Activated T-cell treated with anti-CD3 and anti-CD28 coated beads for 24 hours (primary cell): Measurements from ENCODE around the gene DIP2C.
"Not testable (repeated sequence)": the region's sequence is repeated elsewhere in the genome, so short reads cannot be mapped to it uniquely, and the experiment has no call there.

ENCODE experiments used
- DNase-seq: peaks from one replicate; pipeline ENCODE4 v3.0.0-alpha.2; 2020; ENCODE audit warnings: low read depth

Gene DIP2C

DNA sequence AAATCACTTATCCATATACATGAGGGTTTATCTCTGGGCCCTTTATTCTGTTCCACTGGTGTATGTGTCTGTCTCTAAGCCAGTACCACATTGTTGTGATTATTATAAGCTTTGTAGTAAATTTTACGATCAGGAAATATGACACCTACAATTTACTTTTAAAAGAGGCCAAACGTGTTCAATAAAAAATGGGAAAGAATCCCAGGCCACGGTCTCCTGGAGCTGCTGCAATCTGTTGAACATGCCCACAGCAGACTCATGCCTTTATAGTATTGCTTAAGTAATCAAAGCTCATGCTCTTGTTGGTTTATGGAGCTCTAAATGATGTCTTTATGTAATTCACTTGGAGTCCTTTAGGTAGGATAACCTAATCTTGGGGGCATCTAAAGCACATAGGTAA, 281.2 kb downstream of the DIP2C start:
- DNase-seq, result no peak

DNA sequence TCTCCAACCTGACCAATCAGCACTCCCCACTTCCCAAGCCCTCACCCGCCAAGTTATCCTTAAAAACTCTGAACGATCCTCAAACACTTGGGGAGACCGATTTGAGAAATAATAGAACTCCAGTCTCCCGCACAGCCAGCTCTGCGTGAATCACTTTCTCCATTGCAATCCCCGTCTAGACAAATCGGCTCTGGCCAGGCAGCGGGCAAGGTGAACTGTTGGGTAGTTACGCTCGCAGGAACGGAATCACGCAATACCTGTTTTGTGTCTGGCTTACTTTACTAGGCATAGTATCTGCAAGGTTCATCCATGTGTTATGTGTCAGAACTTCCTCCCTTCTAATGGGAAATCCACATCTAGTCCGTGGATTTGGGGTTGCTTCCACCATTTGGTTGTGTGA, 282.5 kb downstream of the DIP2C start:
- DNase-seq, result no peak

DNA sequence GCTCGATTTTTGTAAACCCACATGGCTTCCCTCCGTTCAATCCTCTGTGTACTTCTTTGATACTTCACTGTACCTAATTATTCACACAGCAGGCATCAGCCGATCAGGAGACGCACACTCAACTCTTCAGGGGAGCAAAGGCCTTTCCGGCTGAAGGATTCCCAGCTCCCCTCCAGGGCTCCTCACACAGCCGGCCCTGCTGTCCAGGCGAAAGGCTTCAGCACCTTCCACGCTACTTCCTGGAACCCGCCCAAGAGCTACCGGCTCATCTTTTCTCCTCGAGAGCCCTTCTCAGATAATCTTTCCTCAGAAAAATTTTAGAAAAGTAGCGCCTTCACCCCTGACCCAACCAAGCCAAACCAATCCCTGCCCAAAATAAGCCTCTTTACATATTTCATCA, 283.8 kb downstream of the DIP2C start:
- DNase-seq, result no peak

DNA sequence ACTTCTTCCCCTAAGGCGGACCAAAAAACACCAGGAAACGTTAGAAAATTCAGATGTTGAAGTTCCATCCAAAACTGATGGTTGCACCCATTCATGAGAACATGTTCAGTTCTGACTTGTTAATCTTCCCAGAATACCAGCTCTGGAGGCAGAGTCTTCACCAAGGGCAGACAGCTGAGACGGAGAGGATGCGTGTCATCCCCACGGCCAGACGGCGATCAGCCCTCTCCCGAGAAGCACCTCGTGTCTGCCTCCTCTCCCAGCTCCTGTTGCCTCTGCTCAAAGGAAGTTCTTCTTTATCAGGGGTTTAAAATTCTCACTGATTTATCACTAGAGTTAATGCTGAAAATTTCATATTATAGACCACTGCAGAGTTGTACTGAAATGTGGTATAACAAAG, 284.5 kb downstream of the DIP2C start:
- no peak for DNase-seq

DNA sequence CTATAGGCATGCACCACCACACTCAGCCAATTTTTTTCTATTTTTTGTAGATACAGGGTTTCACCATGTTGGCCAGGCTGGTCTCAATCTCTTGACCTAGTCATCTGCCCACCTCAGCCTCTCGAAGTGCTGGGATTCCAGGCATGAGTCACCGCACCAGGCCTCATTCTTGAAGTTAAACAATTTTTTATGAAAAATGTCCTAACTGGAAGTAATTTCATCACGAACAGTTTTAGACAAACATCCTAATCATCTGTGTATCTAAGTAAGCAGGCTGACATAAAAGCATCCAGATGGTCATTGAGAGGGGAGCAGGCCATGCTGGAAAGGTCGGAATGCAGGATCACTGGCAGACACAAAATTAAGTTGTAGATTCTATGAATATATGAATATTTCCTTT, 285.1 kb downstream of the DIP2C start:
- no peak for DNase-seq

DNA sequence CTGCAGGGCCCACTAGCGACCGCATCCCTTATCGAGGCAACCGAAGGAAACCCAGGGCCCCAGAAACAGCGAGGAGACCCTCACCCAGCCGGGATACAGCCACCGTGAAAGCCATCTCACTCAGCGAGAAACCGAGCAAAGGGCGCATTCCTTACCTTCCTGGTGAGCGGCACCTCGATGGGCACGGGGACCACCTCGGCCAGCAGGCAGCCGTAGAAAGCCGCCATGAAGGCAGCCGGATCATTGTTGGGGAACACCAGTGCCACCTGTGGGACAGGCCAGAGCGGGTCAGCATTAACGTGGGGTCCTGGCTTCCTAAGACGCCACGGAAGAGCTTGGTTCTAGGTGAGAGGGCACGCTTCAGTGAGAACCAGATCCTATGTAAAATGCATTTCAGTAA, 290.5 kb downstream of the DIP2C start:
- no peak for DNase-seq

DNA sequence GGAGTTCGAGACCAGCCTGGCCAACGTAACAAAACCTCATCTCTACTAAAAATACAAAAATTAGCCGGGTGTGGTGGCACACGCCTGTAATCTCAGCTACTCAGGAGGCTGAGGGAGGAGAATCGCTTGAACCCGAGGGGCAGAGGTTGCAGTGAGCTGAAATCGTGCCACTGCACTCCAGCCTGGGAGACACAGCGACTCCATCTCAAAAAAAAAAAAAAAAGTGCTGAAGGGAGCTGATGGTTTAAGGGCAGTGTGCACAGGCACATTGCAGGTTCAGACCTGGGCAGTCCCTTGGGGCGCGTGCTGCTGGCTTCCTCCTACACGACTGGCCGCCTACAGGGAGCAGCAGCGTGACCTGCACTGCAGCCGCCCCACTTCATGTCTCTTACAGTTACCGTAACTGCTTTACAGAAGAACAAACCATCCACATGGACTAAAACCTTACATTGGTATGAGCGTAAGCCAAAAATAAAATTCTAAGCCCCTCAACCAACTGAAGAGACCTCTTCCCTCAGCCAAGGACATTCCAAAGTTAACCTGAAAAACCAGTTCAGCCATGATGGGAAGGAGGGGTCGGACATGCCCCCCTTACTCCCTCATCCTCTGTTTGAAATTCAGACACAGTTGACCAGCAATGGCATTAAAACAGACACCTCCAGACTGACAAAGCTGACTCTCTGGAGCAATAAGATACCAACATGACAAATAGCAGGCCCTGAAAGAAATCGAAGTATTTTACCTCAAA, 292.0 kb downstream of the DIP2C start:
- DNase-seq, result no peak

DNA sequence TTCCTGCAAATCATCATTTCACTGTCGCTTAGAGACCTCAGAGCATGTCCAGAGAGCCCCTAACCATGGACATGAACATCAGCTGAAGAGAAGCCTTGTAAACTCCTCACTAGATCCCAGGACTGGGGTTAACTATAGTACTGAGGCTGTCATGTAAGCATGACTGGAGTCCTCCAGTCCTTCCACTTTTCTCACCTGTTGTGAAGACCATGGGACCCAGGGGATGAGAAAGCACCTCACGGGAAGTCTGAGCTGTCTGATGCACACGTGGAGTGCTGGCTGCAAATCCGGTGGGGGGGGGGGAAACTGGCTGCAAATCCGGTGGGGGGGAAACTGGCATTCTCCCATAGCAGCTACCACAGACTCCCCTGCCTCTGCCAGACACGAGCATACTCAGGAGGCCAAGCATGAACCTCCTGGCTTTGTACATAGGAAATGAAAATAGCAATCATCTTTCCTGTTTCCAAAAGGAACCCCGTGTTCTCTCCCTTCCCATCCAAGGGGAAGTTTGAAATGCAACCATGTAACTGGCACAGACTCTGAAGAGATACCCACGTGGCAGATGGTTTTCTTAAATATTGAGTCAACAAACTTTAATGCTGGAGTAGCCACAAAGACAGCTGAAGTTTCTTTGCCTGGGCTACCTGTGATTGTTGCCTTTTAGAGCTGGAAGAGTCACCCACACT, 292.8 kb downstream of the DIP2C start:
- DNase-seq, result no peak

DNA sequence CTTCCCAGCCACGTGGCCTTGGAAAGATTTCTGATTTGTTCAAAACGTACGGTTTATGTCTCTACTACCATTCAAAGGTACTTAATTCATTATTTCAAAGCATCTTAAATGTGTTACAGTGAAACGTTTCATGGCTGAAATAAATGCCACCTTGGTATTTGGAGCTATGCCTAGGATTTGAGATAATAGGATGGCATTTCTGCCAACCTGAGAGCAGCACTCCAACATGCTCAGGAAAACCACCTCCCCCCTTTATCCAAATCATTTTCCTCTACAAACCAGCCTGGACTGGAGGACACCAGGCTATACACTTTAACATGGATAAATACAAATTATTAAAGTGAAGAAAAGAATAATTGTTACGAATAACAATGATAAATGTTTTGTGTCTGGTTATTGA, 293.4 kb downstream of the DIP2C start:
- DNase-seq, result no peak

DNA sequence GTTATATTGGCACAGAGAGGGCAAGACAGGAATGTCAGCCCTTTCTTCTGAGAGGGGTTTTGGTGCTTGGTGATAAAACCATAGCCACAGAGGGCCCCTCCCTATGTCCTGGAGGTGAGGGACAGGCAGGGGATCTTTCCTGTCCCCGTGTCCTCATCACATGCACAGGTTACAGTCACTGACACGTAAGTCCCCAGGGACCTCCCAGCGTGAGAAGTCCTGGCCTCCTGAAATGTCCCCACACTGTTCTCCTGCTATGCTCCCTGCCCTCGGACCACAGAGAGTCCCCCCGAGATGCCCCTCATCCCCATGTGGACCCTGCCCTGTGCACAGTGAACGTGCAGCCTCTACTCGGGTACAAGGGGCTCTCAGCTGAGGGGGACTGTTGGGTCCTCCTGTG, 293.8 kb downstream of the DIP2C start:
- DNase-seq, result no peak

DNA sequence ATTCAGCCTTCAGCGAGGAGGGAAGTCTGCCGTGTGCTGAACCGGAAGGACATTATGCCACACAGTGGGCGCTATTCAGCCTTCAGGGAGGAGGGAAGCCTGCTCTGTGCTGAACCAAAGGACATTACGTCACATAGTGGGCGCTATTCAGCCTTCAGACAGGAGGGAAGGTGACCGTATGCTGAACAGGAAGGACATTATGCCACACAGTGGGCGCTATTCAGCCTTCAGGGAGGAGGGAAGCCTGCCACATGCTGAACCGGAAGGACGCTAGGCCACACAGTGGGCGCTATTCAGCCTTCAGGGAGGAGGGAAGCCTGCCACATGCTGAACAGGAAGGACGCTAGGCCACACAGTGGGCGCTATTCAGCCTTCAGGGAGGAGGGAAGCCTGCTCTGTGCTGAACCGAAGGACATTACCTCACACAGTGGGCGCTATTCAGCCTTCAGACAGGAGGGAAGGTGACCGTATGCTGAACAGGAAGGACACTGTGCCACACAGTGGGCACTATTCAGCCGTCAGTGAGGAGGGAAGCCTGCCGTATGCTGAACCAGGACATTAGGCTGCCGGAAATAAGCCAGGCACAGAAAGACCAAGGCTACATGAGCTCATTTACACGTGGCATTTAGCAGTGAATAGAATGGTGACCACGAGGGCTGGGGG, 294.9 kb downstream of the DIP2C start:
- not testable (repeated sequence) for DNase-seq

DNA sequence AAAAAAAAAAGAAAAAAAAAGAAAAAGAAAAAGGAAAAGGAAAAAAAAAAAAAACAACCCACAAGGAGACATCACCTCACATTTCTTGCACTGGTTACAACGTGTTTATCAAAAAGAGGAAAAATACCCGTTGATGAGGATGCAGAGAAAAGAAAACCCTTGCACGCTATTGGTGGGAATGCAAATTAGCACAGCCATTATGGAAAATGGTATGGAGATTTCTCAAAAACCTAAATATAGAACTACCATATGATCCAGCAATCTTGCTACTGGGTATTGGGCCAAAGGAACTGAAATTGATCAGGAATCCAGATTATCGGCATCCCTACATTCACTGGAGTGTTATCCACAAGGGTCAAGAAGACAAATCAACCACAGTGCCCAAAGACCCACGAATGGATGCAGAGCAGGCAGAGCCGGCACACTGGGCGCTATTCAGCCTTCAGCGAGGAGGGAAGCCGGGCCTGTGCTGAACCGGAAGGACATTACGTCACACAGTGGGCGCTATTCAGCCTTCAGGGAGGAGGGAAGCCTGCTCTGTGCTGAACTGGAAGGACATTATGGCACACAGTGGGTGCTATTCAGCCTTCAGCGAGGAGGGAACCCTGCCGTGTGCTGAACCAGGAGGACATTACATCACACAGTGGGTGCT, 295.6 kb downstream of the DIP2C start:
- no peak for DNase-seq

DNA sequence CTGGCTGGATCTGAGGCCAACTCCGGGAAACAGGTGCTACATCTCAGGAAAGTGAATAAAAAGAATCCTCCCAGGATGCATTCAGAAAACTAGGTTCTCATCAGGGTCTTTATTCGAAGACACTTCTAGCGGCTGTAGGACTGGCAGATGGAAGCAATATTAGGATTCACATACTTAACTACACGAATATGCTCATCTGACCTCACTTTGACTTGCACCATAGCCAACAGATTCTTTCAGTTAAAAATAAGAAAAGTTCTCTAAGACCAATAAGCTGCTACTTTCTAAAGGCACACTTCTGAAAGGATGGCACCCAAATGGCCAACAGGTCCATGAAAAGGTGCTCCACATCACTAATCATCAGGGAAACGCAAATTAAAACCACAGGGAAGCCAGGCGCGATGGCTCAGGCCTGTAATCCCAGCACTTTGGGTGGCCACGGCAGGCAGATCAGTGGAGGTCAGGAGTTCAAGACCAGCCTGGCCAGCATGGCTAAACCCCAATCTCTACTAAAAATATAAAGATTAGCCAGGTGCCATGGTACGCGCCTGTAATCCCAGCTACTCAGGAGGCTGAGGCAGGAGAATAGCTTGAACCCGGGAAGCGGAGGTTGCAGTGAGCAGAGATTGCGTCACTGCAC, 296.2 kb downstream of the DIP2C start:
- DNase-seq, result no peak

DNA sequence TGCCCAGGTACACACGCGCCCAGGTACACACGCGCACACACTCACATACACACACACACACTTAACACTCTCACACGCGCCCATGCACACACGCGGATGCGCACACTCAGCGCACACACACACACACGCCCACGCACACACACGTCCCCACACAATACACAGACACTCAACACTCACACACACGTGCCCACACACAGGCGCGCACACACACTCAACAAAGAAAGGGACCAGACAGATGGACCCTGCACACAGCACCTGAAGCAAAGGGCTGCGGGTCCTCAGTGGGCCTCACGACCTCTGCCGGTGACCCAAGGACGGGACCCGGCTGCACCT, 296.8 kb downstream of the DIP2C start:
- DNase-seq, result no peak

DNA sequence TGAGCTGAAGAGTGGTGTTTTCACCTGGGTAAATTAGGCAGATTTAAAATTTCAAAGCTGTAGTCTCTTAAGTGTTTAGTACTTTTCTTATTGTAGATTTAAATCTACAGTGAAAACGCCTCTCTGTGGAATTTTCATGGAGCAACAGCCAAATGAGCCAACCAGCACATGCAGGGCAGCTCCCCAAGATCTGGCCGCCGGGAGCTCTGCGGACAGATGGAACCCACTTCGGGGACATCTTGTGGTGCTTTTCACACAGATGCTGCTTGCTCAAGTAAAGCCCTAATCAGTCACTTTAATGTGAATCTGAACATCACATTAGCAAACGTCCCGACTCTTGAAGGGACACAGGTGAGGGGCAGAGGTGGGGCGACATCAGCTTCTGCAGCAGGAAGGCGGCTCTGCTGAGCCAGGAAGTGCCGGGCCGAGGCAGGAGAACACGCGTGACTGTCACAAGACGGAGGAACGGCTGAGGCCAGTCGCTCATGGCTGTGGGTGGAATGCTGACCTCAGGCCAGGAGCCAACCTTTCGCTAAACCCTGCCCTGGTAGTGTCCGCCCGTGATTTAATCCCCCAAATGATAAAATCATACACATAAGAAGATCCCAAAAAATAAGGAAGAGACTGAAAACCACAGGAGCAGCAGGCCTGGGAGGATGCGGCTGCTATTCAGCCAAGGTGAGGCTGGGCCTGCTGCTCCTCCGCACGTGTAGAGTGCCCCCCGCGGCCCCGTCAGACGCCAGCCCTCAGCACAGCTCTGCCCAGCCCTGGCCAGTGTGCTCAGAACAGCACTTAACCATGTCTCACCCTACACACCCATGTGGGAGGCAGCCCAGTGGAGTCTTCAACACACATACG, 297.4 kb downstream of the DIP2C start:
- DNase-seq, result no peak

DNA sequence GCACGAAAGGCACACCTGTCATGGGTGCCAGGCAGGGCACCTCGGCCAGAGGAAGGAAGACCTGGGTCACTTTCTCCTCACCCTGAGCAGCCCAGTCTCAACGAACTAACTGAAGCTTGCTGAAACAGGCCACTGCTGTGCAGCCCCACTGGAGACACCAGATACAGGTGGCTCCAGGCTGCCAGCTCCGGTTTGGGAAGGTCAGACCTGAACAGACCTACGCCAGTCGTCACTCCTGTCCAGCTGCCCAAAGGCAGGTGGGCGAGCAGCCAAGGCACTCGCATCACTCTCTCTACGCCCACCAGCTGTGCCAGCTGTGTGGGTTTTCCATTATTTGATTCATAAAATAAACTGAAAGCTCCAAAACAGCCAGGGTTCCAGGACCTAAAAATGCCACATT, 298.2 kb downstream of the DIP2C start:
- DNase-seq, result no peak

DNA sequence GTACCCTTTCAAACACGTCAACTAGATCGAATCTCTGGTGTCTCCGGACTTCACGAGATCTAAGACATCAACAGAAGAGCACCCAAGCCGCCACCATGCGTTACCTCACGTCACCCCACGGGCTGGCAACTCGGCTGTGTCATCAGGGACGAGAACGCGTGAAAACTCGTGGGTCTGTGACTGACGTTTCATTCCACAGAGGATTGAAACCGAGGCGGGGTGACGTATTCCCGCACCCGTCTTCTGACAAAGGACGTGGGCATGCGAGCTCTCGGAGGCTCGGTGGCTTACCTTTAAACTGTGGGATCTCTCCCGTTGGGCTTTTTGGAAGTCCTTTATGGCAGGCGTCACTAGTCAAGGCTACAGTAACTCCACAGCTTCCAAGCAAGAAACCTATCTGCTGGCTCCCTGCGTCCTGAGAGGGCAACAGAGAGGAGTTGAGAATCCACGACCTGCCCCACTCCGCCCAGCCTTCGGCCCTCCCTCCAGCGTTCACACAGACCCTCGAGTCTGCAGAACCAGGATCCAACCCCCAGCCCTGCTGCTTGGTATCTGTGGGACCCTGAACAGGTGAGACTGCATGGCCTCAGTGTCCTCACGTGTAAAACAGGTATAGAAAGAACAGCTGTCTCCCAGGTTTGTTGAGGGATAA, 298.9 kb downstream of the DIP2C start:
- DNase-seq, result no peak

DNA sequence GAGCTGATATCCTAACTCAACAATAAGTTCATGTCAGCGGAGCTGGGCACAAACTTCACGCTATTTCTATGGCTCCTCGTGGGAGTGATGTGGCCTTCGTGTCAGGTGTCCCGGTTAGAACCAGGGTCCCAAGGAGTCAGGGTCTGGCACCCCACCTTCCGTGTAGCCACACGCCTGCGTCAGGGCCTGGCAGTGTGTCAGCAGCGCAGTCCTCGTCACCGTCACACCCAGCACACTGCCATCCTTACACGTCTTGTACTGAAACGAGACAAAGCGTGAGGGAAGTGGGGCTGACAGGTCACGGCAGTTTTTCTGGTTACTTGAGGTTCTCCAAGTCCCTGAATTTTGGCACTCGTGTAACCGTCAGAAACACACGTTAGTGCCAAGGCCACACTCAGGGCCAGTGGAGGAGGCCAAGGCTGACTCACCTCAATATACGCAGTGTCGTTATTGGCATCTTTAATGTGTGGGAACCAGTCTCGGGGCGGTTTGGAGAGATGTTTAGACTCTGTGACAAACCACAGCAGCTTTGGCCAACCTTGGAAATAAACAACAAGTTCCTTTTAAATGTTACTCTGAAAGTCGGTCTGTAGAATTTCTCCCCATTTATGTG, 299.5 kb downstream of the DIP2C start:
- no peak for DNase-seq

DNA sequence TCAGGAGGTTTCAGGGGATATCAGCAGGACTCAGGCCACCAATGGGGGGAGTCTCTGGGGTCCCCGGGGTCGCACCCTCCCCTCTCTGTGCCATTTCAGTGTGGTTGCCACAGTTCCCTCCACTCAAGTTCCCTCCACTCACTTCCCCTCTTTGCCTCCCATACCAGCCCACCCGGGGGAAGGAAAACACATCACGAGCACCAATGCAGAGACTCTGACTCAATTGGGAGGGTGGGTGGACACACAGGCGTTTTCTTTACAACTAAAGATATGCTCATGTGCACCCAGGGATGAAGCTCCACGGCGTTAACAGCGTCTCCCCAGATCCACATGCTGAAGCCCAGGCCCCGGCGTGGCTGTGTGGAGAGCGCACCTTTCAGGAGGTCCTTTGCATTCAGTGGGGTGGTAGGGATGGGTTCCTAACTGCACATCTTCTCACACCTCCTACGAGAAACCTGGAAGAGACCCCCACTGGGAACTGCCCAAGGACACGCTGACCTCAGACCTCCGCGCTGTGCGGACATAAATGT, 300.1 kb downstream of the DIP2C start:
- DNase-seq, result no peak

DNA sequence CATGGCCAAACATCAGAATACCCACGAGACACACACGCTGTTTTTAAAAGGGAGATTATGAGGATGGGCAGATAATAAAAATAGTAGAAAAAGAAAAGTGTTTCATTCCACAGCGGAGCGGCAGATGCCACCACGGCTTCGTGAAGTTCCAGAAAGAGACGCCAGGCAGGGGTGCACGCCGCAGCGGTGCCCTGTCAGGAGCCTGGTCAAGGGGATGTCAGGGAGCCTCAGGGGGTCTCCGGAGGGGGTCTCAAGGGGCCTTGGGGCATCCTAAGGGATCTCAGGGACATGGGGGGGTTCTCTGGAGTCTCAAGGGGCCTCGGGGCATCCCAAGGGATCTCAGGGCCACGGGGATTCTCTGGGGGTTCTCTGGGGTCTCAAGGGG, 300.8 kb downstream of the DIP2C start:
- DNase-seq, result no peak
